Stimulated activated CD8-positive, alpha-beta memory T cell treated with anti-CD3 and anti-CD28 coated beads, Interleukin-7, amount 100 ng/mL, for 24 hours (primary cell): Measurements from ENCODE around the gene ZNF135.

Source experiments
- DNase-seq: peaks from one replicate; pipeline ENCODE4 v3.0.0-alpha.2; 2020; ENCODE audit warnings: low read depth

The ZNF135 gene

DNA sequence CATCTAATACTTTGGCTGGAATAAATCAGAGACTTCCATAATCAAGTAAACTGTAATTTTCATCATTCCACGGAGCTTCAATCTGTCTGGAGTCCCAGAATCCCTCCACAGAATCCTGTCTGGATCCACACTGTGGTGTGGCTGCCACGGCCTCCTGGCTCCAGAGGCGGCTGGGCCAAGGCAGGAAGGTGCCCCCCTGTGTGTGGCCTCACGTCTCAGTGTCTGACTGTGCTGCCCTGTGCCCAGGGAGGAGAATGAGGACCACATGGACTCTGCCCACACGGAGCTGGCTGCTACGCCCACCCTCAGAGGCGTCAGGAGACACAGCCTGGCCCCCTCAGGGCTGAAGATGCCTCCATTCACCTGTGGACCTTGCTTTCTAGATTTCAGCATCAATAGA lies 12.2 kb upstream of the ZNF135 start:
- no peak for DNase-seq

GRCh38 chr19:58047672-58048071 lies 11.4 kb upstream of the ZNF135 start:
- no peak for DNase-seq

DNA sequence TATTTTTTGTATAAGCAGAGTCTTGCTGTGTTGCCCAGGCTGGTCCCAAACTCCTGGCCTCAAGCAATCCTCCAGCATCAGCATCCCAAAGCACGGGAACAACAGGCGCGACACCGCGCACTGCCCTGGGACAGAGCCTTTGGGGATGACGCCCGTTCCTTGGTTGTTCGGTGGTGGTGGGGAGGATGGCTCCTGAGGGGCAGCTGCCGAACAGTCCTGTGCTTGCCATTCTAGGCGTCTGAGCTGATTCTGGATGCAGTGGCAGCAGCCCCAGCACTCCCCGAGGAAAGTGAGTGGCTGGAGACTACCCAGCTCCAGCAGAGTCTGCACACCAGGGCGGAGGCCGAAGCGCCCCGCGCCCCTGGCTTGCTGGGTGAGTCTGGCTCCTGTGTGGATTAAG lies 6.8 kb upstream of the ZNF135 start:
- no peak for DNase-seq

DNA sequence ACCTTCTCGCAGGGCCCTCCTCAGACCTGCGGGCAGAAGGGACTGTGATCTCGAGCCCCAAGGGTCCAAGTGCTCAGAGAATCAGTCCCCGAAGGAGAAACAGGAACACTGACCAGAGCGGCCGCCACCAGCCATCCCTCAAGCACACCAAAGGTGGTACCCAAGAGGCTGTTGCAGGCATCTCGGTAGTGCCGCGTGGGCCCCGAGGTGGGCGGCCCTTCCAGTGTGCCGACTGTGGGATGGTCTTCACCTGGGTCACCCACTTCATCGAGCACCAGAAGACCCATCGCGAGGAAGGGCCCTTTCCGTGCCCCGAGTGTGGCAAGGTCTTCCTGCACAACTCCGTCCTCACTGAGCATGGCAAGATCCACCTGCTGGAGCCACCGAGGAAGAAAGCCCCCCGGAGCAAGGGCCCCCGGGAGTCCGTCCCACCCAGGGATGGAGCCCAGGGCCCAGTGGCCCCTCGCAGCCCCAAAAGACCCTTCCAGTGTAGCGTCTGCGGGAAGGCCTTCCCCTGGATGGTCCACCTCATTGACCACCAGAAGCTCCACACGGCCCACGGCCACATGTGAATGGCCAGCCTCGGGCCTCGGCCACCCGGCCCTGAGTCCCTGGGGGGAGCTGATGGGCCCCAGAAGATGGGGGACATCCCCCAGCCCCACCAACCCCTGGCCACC lies 5.5 kb upstream of the ZNF135 start:
- no peak for DNase-seq

DNA sequence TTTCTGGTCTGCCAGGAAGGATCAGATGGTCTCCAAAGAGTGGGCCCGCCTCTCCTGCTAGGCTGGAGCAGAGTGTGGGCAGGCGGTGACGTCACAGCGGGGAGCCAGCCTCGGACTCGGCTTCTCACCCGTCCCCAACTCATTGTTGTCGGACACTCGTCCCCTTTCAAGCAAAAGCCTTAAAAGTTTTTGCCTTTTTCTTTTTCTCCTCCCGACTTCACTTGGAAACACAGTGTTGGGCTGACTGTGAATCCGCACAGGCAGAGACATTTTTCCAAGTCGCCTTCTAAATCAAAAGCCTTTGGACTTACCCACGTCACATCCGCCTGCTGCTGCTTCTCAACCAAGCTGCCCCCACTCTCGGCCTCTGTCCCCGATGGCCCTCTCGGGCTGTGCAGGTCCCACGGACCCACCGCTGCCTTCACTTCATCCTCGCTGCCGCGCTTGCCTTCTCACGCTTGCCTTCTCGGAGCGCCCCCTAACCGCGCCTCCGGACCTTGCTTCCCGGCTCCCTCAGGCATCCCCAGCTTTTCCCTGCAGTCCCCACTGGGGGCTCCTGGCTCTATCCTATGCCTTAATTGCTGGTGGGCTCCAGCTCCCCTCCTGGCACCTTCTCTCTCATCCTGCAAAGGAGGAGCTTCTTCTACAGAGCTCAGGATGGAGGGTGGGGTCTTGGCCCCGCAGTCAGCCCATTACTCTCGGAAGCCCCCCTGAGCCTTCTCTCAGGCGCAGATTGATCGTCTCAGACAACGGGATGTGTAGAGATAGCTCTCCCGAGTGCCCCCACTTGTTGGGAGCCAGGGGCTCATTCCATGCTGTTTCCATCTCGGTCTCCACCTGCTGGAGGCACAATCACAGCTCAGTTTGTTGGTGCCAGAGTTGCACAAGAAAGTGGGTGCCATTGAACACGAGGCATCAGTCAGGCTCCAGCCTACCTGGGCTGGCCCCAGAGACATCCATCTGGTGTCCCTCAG lies 3.9 kb upstream of the ZNF135 start:
- DNase-seq: no peak

DNA sequence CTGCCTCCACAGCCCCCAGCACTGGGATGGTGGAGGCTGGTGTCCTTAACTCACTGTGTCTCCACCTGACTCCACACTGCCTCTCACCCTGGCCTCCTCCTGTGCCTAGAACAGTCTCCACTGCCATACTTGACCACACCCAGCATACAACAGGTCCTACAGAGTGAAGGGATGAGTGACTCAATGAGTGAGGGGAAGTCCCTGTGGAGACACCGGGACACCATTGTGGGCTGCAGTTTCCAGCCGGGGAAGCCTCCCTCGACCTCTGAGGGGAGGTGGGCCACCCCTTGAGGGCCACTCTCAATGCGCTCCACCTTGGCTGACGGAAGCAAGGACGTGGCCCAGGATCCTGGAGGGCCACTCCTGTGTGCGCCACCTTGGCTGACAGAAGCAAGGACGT lies 2.8 kb upstream of the ZNF135 start:
- no peak for DNase-seq

DNA sequence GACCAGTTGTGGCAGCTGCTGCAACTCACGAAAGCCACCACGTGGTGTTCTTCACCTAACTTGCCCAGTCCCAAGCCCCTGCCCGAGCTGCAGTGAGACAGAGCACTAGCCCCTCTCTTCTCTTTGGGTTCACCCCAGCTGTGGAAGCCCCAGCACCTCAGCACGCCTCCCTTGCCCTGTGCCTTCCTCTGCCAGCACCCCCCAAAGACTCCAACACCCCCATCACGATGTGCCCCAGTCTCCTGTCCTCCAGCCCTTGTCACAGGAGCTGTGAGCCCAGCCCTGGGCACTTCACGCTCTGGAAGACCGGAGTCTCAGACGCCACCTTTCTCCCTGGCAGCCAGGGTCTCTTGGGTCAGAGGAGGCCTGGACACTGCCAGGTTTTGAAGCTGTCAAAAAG lies 2.2 kb upstream of the ZNF135 start:
- DNase-seq: no peak

- DNase-seq: no peak
Observed at GRCh38 chr19:58058467-58058866, 615 bp upstream of the ZNF135 start.

- no peak for DNase-seq
Observed at GRCh38 chr19:58059671-58060078, 593 bp downstream of the ZNF135 start.

DNA sequence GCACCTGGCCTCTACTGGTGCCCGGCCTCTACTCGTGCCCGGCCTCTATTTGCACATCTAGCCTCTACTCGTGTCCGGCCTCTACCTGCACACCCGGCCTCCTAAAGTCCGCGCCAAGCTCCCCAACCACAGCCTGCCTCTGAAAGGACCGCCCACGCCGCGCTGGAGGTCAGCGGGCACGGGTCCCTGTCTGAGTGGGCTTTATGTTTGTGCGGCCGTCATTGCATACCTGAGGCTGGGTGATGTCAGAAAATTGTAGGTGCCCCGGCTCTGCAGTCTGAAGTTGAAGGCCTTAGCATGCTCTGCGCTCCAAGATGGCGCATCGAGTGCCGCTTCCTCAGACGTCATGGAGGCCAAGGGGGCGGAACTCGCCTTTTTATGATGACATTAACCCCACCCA lies 1.1 kb downstream of the ZNF135 start:
- no peak for DNase-seq

DNA sequence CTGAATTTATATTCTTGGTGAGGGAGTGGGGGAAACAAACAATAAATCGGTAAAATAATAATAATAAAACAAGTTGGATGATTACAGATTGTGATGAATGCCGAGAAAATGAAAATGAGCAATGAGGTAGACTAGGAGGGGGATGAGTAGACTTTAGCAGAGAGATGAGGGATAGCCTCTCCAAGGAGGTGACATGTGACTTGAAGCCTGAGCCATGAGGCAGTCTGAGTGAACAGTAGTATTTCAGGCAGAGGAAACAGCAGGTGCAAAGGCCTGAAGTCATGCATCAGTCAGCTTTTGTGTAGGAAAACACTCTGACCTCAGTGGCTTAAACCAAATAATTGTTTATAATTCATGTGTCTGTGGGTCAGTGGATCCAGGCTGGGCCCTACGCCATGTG lies 4.6 kb downstream of the ZNF135 start:
- DNase-seq: no peak

- DNase-seq: no peak
Observed at GRCh38 chr19:58067240-58067912, 8.3 kb downstream of the ZNF135 start.

DNA sequence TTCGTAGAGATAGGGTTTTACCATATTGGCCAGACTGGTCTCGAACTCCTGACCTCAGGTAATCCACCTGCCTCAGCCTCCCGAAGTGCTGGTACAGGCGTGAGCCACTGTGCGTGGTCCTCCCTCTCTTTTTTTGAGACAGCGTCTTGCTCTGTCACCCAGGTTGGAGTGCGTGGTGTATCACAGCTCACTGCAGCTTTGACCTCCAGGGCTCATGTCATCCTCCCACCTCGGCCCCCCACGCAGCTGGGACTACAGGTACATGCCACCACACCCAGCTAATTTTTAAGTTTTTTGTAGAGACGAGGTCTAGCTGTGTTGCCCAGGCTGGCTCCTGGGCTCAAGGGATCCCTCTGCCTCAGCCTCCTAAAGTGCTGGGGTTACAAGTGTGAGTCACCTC lies 20.7 kb downstream of the ZNF135 start:
- no peak for DNase-seq

DNA sequence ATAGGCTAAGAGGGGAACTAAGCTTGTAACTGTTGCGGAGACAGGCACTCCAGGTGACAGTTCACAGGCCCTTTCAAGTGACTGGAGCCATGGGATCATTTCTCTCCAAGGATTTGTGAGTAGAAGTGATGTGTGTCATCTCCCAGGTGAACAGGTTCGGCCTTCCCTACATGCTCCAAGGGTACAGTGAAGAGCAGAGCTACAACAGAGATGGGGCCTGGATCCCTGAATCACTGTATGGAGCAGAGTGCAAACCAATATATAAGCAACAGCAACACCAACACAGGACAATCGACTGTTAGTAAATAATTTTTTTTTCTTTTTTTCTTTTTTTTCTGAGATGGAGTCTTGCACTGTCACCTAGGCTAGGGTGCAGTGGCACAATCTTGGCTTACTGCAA lies 23.9 kb downstream of the ZNF135 start:
- DNase-seq: no peak

- no peak for DNase-seq
Observed at GRCh38 chr19:58084596-58085347, 25.7 kb downstream of the ZNF135 start.

- no peak for DNase-seq
Observed at GRCh38 chr19:58085348-58085875, 26.3 kb downstream of the ZNF135 start.

- DNase-seq: no peak
Observed at GRCh38 chr19:58086825-58087710, 28.0 kb downstream of the ZNF135 start.

GRCh38 chr19:58088521-58089052 lies 29.5 kb downstream of the ZNF135 start:
- no peak for DNase-seq

- DNase-seq: no peak
Observed at GRCh38 chr19:58089846-58090245, 30.8 kb downstream of the ZNF135 start.

DNA sequence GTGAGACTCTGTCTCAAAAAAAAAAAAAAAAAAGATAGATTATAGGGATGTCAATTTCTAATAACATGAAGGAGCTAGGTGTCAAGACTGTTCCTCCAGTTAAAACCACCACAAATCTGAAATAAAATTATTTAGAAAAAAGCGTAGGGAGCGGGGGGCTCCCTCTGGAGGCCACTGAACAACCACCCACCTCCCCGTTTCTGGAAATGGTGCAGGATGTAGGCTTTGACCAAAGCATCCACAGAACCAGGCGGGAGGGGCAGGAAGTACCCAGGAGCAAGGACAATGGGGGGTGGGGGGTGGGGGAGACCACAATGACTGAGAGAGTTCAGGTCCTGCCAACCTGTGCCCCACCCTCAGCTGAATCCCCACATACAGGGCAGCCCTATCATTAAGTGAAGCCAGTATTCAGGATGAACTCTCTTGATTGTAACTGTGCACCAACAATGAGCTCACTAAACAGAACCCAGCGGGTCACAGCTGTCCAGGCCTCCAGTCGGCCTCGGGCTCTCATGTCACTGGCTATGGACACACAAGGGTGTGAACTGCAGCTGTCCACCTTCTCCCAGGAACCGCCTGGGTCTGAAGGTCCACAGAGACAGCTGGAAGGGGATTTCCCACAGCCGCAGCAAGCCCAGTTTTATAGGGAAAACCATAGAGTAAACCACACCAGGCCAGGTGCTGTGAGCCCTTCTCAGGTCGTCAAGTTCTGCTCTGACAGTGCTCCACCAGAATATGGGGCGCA lies 32.3 kb downstream of the ZNF135 start:
- no peak for DNase-seq
